PC-3 (cell line): ENCODE measurements around the gene PRIMA1. TPM values are rescaled to one million over a fixed set of nuclear protein-coding genes. Genes with fewer than 3 reads are reported as not detected.

Experiments
- ATAC-seq: fragments of 200-7000 bp; cut with Tn5 transposase; 2 replicates; pipeline ENCODE4 v1.9.1; 2020; ENCODE audit warnings: mild to moderate bottlenecking, moderate library complexity
- BruUV-seq: library from RNA; stranded (reverse); fragments of 400-500 nt; replicated peaks from 2 replicates; lab custom pipeline; 2021; lab: Mats Ljungman, UMichigan
- CTCF ChIA-PET: fragments of 300-600 bp; sonication (Branson Sonifier 250); formaldehyde crosslinking; loops from one replicate; lab custom pipeline; 2022; ENCODE audit warnings: antibody characterized with exemption; lab: Charles Lee
- POLR2A ChIA-PET: fragments of 300-600 bp; sonication (Branson Sonifier 250); formaldehyde crosslinking; loops from one replicate; lab custom pipeline; 2022; ENCODE audit warnings: antibody characterized with exemption; ENCODE audit not compliant: unreplicated experiment; lab: Charles Lee
- DNase-seq: peaks from one replicate; pipeline ENCODE4 v3.0.0-alpha.2; 2015
- H2AFZ ChIP-seq: fragments of 300-600 bp; sonication (generic); 2 replicates; pipeline ENCODE4 v1.6.0; 2016; ENCODE audit warnings: antibody characterized with exemption, low read length
- H3F3A ChIP-seq: fragments of 300-600 bp; sonication (generic); one replicate; pipeline ENCODE4 v1.6.0; 2017; ENCODE audit warnings: antibody characterized with exemption, low read length, control low read depth, mild to moderate bottlenecking; ENCODE audit not compliant: unreplicated experiment
- H3K27ac ChIP-seq: fragments of 300-600 bp; sonication (generic); 2 replicates; pipeline ENCODE4 v1.5.1; 2016; ENCODE audit warnings: mild to moderate bottlenecking, low read length
- H3K27me3 ChIP-seq: fragments of 300-600 bp; sonication (generic); 2 replicates; pipeline ENCODE4 v1.6.1; 2016; ENCODE audit warnings: low read length, mixed read lengths
- H3K36me3 ChIP-seq: fragments of 300-600 bp; sonication (generic); 2 replicates; pipeline ENCODE4 v1.6.1; 2016; ENCODE audit warnings: low read depth, mixed run types, low read length, mixed read lengths
- H3K4me1 ChIP-seq: fragments of 300-600 bp; sonication (generic); 2 replicates; pipeline ENCODE4 v1.5.1; 2016; ENCODE audit warnings: low read length; ENCODE audit not compliant: insufficient read depth
- H3K4me2 ChIP-seq: fragments of 300-600 bp; sonication (generic); 2 replicates; pipeline ENCODE4 v1.6.0; 2016; ENCODE audit warnings: low read length
- H3K4me3 ChIP-seq: fragments of 300-600 bp; sonication (generic); 2 replicates; pipeline ENCODE4 v1.5.1; 2016; ENCODE audit warnings: mild to moderate bottlenecking, low read length, mixed read lengths
- H3K79me2 ChIP-seq: fragments of 300-600 bp; sonication (generic); 2 replicates; pipeline ENCODE4 v1.6.1; 2017; ENCODE audit warnings: low read length, mixed read lengths
- H3K9ac ChIP-seq: fragments of 300-600 bp; sonication (generic); 2 replicates; pipeline ENCODE4 v1.6.0; 2016; ENCODE audit warnings: mild to moderate bottlenecking, low read length
- H3K9me2 ChIP-seq: fragments of 300-600 bp; sonication (generic); replicated peaks from 2 replicates; pipeline ENCODE4 v1.6.1; 2016; ENCODE audit warnings: mixed run types, low read length, mixed read lengths
- H3K9me3 ChIP-seq: fragments of 300-600 bp; sonication (generic); 2 replicates; pipeline ENCODE4 v1.6.1; 2016; ENCODE audit warnings: low read length, mixed read lengths
- H4K20me1 ChIP-seq: fragments of 300-600 bp; sonication (generic); 2 replicates; pipeline ENCODE4 v1.6.1; 2016; ENCODE audit warnings: low read length, mixed read lengths
- CTCF ChIP-seq: fragments of 300-600 bp; sonication (generic); conservative IDR thresholded peaks from 2 replicates; pipeline ENCODE4 v1.5.1; 2017; ENCODE audit warnings: antibody characterized with exemption, low read depth, mild to moderate bottlenecking, low read length
- EZH2 ChIP-seq: fragments of 300-600 bp; sonication (generic); IDR thresholded peaks from one replicate; pipeline ENCODE4 v1.6.1; 2017; ENCODE audit warnings: antibody characterized with exemption, mild to moderate bottlenecking, low read length; ENCODE audit not compliant: unreplicated experiment
- EZH2phosphoT487 ChIP-seq: fragments of 300-600 bp; sonication (generic); IDR thresholded peaks from 2 replicates; pipeline ENCODE4 v1.6.1; 2018; ENCODE audit warnings: mild to moderate bottlenecking, antibody characterized with exemption, low read length, borderline replicate concordance
- intact Hi-C: fragments of 100-400 bp; cut with micrococcal nuclease; formaldehyde crosslinking; loops from 2 replicates; pipeline ENCODE4 v1.9.0; 2023
- total RNA-seq: library from RNA; depleted of rRNA; stranded (reverse); fragments of >200 nt; gene quantifications from 2 replicates; pipeline ENCODE4 v1.2.3, GENCODE V29; 2014

The PRIMA1 gene
- total RNA-seq, 1 experiment from 2014 or later: 0.04 TPM

DNA sequence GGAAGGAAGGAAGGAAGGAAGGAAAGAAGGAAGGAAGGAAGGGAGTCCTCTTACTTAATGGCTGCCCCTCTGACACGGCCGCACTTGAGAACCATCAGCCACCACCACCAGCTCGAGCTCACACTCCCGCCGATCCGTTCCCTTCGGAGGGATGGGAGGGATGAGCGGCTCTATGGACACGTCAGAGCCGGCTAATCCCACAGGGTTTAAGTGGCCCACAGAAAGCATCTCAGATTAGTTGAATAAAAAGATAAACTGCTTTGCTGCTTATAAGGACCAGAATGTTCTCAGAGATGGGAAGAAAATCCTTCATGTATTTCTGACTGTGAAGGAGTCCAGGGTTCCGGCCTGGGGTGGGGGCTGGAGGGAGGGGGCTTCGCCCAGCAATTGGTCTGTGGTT, 31.1 kb downstream of the PRIMA1 start:
- no peak overlapping the region for H3K4me3 ChIP-seq
- H3K79me2 ChIP-seq: no peaks in the 10 kb centered on the region
- no peak overlapping the region for H3K9ac ChIP-seq
- H3K27me3 ChIP-seq: peaks cover 52% of the 10 kb centered on the region
- ChIA-PET POLR2A (no interaction called here), CTCF (no interaction called here)
- no peak overlapping the region for H2AFZ ChIP-seq
- intact Hi-C loops: no loop called here
- no peaks in the 10 kb centered on the region for H3F3A ChIP-seq
- H3K9me3 ChIP-seq: no peaks in the 10 kb centered on the region
- TF ChIP-seq EZH2 (no peak), CTCF (no peak), EZH2phosphoT487 (no peak)
- no peaks in the 10 kb centered on the region for H3K4me1 ChIP-seq
- ATAC-seq (no peak), DNase-seq (no peak)
- no TSS peak for BruUV-seq
- H3K36me3 ChIP-seq: no peaks in the 10 kb centered on the region
- no peak overlapping the region for H3K27ac ChIP-seq
- no peaks in the 10 kb centered on the region for H3K9me2 ChIP-seq
- no peak overlapping the region for H3K4me2 ChIP-seq
- H4K20me1 ChIP-seq: no peaks in the 10 kb centered on the region

- intact Hi-C loops: no loop called here
- Histone ChIP-seq H3K4me2 (no peak overlapping the region), H3K4me1 (no peaks in the 10 kb centered on the region), H3K27ac (no peak overlapping the region), H3K36me3 (no peaks in the 10 kb centered on the region), H3K9me3 (no peaks in the 10 kb centered on the region), H3K79me2 (no peaks in the 10 kb centered on the region), H3K9ac (no peak overlapping the region), H3K27me3 (peaks cover 38% of the 10 kb centered on the region), H3K4me3 (no peak overlapping the region), H3F3A (no peaks in the 10 kb centered on the region), H3K9me2 (no peaks in the 10 kb centered on the region), H2AFZ (no peak overlapping the region), H4K20me1 (no peaks in the 10 kb centered on the region)
- ATAC-seq (no peak), DNase-seq (no peak)
- no TSS peak for BruUV-seq
- ChIA-PET POLR2A (no interaction called here), CTCF (no interaction called here)
- no peak for TF ChIP-seq CTCF
- TF ChIP-seq EZH2phosphoT487: no peak
- no peak for TF ChIP-seq EZH2
Measured at GRCh38 chr14:93753647-93754046, 34.6 kb downstream of the PRIMA1 start.

- no peaks in the 10 kb centered on the region for H3K9me3 ChIP-seq
- H3K4me1 ChIP-seq: no peaks in the 10 kb centered on the region
- no peak overlapping the region for H3K27ac ChIP-seq
- ChIA-PET CTCF (no interaction called here), POLR2A (no interaction called here)
- no peak for DNase-seq
- intact Hi-C loops: no loop called here
- H3K79me2 ChIP-seq: no peaks in the 10 kb centered on the region
- no peak overlapping the region for H3K9ac ChIP-seq
- H3K4me2 ChIP-seq: no peak overlapping the region
- no peaks in the 10 kb centered on the region for H3K36me3 ChIP-seq
- peaks cover 37% of the 10 kb centered on the region for H3K27me3 ChIP-seq
- no peaks in the 10 kb centered on the region for H4K20me1 ChIP-seq
- no peaks in the 10 kb centered on the region for H3F3A ChIP-seq
- ATAC-seq: no peak
- no peaks in the 10 kb centered on the region for H3K9me2 ChIP-seq
- TF ChIP-seq CTCF: no peak
- BruUV-seq: no TSS peak
- no peak overlapping the region for H3K4me3 ChIP-seq
- H2AFZ ChIP-seq: no peak overlapping the region
Measured at GRCh38 chr14:93752980-93753561, 35.2 kb downstream of the PRIMA1 start.
